ENCODE measurements around the gene TEX13B.

DNA sequence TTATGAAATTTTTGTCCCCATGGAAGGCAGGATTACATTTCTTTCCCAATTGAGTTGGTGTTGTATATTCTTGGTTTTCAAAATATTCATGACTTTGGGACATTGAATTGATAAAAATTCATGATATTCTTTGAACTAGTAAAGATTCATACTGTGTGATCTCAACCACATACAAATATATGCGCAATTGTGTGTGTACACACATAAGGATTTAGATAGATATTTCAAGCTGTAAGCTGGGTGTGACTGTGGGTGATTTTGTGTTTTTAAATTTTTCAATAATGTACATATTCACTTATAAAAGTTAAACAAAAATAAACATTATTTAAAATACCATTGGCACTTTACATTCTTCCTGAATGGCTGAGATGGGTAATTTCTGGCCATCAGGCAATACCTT lies 43.2 kb upstream of the TEX13B start:
- TF ChIP-seq ZNF114 (tag by site-specific recombination; IDR thresholded peaks at IDR 0.05): no peak
- TF ChIP-seq, protein P1, sequence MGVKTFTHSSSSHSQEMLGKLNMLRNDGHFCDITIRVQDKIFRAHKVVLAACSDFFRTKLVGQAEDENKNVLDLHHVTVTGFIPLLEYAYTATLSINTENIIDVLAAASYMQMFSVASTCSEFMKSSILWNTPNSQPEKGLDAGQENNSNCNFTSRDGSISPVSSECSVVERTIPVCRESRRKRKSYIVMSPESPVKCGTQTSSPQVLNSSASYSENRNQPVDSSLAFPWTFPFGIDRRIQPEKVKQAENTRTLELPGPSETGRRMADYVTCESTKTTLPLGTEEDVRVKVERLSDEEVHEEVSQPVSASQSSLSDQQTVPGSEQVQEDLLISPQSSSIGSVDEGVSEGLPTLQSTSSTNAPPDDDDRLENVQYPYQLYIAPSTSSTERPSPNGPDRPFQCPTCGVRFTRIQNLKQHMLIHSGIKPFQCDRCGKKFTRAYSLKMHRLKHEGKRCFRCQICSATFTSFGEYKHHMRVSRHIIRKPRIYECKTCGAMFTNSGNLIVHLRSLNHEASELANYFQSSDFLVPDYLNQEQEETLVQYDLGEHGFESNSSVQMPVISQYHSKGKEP (tag by site-specific recombination; IDR thresholded peaks at IDR 0.05): no peak
- TF ChIP-seq, protein P2, sequence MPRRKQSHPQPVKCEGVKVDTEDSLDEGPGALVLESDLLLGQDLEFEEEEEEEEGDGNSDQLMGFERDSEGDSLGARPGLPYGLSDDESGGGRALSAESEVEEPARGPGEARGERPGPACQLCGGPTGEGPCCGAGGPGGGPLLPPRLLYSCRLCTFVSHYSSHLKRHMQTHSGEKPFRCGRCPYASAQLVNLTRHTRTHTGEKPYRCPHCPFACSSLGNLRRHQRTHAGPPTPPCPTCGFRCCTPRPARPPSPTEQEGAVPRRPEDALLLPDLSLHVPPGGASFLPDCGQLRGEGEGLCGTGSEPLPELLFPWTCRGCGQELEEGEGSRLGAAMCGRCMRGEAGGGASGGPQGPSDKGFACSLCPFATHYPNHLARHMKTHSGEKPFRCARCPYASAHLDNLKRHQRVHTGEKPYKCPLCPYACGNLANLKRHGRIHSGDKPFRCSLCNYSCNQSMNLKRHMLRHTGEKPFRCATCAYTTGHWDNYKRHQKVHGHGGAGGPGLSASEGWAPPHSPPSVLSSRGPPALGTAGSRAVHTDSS (tag by site-specific recombination; IDR thresholded peaks at IDR 0.05): no peak
- TF ChIP-seq ZBTB17 (tag by site-specific recombination; IDR thresholded peaks at IDR 0.05): no peak
- TF ChIP-seq, protein P3, sequence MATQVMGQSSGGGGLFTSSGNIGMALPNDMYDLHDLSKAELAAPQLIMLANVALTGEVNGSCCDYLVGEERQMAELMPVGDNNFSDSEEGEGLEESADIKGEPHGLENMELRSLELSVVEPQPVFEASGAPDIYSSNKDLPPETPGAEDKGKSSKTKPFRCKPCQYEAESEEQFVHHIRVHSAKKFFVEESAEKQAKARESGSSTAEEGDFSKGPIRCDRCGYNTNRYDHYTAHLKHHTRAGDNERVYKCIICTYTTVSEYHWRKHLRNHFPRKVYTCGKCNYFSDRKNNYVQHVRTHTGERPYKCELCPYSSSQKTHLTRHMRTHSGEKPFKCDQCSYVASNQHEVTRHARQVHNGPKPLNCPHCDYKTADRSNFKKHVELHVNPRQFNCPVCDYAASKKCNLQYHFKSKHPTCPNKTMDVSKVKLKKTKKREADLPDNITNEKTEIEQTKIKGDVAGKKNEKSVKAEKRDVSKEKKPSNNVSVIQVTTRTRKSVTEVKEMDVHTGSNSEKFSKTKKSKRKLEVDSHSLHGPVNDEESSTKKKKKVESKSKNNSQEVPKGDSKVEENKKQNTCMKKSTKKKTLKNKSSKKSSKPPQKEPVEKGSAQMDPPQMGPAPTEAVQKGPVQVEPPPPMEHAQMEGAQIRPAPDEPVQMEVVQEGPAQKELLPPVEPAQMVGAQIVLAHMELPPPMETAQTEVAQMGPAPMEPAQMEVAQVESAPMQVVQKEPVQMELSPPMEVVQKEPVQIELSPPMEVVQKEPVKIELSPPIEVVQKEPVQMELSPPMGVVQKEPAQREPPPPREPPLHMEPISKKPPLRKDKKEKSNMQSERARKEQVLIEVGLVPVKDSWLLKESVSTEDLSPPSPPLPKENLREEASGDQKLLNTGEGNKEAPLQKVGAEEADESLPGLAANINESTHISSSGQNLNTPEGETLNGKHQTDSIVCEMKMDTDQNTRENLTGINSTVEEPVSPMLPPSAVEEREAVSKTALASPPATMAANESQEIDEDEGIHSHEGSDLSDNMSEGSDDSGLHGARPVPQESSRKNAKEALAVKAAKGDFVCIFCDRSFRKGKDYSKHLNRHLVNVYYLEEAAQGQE (tag by site-specific recombination; IDR thresholded peaks at IDR 0.05): no peak
- TF ChIP-seq, protein P4, sequence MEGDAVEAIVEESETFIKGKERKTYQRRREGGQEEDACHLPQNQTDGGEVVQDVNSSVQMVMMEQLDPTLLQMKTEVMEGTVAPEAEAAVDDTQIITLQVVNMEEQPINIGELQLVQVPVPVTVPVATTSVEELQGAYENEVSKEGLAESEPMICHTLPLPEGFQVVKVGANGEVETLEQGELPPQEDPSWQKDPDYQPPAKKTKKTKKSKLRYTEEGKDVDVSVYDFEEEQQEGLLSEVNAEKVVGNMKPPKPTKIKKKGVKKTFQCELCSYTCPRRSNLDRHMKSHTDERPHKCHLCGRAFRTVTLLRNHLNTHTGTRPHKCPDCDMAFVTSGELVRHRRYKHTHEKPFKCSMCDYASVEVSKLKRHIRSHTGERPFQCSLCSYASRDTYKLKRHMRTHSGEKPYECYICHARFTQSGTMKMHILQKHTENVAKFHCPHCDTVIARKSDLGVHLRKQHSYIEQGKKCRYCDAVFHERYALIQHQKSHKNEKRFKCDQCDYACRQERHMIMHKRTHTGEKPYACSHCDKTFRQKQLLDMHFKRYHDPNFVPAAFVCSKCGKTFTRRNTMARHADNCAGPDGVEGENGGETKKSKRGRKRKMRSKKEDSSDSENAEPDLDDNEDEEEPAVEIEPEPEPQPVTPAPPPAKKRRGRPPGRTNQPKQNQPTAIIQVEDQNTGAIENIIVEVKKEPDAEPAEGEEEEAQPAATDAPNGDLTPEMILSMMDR (tag by site-specific recombination; IDR thresholded peaks at IDR 0.05): no peak
- TF ChIP-seq ZNF214 (tag by site-specific recombination; IDR thresholded peaks at IDR 0.05; ENCODE audit: borderline replicate concordance): no peak
- no peak for TF ChIP-seq ZNF132 (tag by site-specific recombination; IDR thresholded peaks at IDR 0.05; ENCODE audit: borderline replicate concordance)

Measured in HEK293 (cell line).